Chondrocyte (in vitro differentiated cells): ENCODE data around the gene SDSL. TPM values are rescaled to one million over a fixed set of nuclear protein-coding genes. Genes with fewer than 3 reads are reported as not detected.

Experiments
- DNase-seq: peaks from one replicate; pipeline ENCODE4 v3.0.0; 2021; ENCODE audit warnings: mixed read lengths, low spot score
- H3K27ac Mint-ChIP-seq: one replicate; pipeline ENCODE4 v1.8.0; 2021; ENCODE audit warnings: mild to moderate bottlenecking, moderate library complexity, mixed read lengths; ENCODE audit not compliant: unreplicated experiment
- H3K27me3 Mint-ChIP-seq: 2 replicates; pipeline ENCODE4 v1.8.0; 2021; ENCODE audit warnings: low read depth, mixed read lengths
- H3K36me3 Mint-ChIP-seq: 2 replicates; pipeline ENCODE4 v1.8.0; 2021; ENCODE audit warnings: low read depth, mixed read lengths
- H3K4me1 Mint-ChIP-seq: 2 replicates; pipeline ENCODE4 v1.8.0; 2021; ENCODE audit warnings: low read depth, mild to moderate bottlenecking, mixed read lengths
- H3K4me3 Mint-ChIP-seq: one replicate; pipeline ENCODE4 v1.8.0; 2021; ENCODE audit warnings: mild to moderate bottlenecking, moderate library complexity, mixed read lengths; ENCODE audit not compliant: unreplicated experiment
- H3K9me3 Mint-ChIP-seq: 2 replicates; pipeline ENCODE4 v1.8.0; 2021; ENCODE audit warnings: low read depth, mixed read lengths
- CTCF ChIP-seq: fragments of 200-600 bp; sonication (generic); IDR thresholded peaks from 2 replicates; pipeline ENCODE4 v1.5.0; 2021; ENCODE audit warnings: antibody characterized with exemption, mild to moderate bottlenecking, moderate library complexity
- total RNA-seq: library from RNA; stranded (reverse); gene quantifications from 3 replicates; pipeline ENCODE4 v1.2.1, GENCODE V29; 2021

Gene SDSL
- total RNA-seq, 1 donor from 2014 or later: 8.4 TPM

- no peak for TF ChIP-seq CTCF
- Mint-ChIP-seq H3K4me1 (peaks cover 17% of the 10 kb centered on the region), H3K27ac (no peak overlapping the region), H3K27me3 (peaks cover 64% of the 10 kb centered on the region), H3K36me3 (no peaks in the 10 kb centered on the region), H3K9me3 (no peaks in the 10 kb centered on the region), H3K4me3 (no peak overlapping the region)
- no peak for DNase-seq
Observed at GRCh38 chr12:113459981-113460380, 37.8 kb downstream of the SDSL start.

- peak; percentile 3 for TF ChIP-seq CTCF
- peaks cover 67% of the 10 kb centered on the region for H3K27me3 Mint-ChIP-seq
- no peak overlapping the region for H3K4me3 Mint-ChIP-seq
- H3K27ac Mint-ChIP-seq: no peak overlapping the region
- peaks cover 20% of the 10 kb centered on the region for H3K4me1 Mint-ChIP-seq
- no peaks in the 10 kb centered on the region for H3K36me3 Mint-ChIP-seq
- H3K9me3 Mint-ChIP-seq: no peaks in the 10 kb centered on the region
- no peak for DNase-seq
Observed at GRCh38 chr12:113461666-113462065, 39.5 kb downstream of the SDSL start.

GRCh38 chr12:113462117-113462774, 40.1 kb downstream of the SDSL start:
- Mint-ChIP-seq H3K36me3 (no peaks in the 10 kb centered on the region), H3K9me3 (no peaks in the 10 kb centered on the region)
- DNase-seq: no peak

GRCh38 chr12:113462998-113463745, 41.0 kb downstream of the SDSL start:
- H3K27me3 Mint-ChIP-seq: peaks cover 59% of the 10 kb centered on the region
- peak overlapping the region; percentile 46 for H3K4me3 Mint-ChIP-seq
- DNase-seq: no peak
- H3K9me3 Mint-ChIP-seq: no peaks in the 10 kb centered on the region
- H3K36me3 Mint-ChIP-seq: no peaks in the 10 kb centered on the region
- no peak for TF ChIP-seq CTCF
- H3K4me1 Mint-ChIP-seq: peaks cover 26% of the 10 kb centered on the region
- H3K27ac Mint-ChIP-seq: no peak overlapping the region

More at GRCh38 chr12:113462117-113462774, 40.1 kb downstream of the SDSL start:
- Mint-ChIP-seq H3K4me1 (peaks cover 23% of the 10 kb centered on the region), H3K27ac (no peak overlapping the region), H3K27me3 (peaks cover 65% of the 10 kb centered on the region), H3K4me3 (peak overlapping the region; percentile 72)
- peak; percentile 85 for TF ChIP-seq CTCF

- no peaks in the 10 kb centered on the region for H3K36me3 Mint-ChIP-seq
- TF ChIP-seq CTCF: no peak
- no peaks in the 10 kb centered on the region for H3K9me3 Mint-ChIP-seq
- H3K4me3 Mint-ChIP-seq: peak overlapping the region; percentile 46
- peaks cover 26% of the 10 kb centered on the region for H3K4me1 Mint-ChIP-seq
- no peak overlapping the region for H3K27ac Mint-ChIP-seq
- DNase-seq: no peak
- H3K27me3 Mint-ChIP-seq: peaks cover 56% of the 10 kb centered on the region
Observed at GRCh38 chr12:113463746-113464451, 41.7 kb downstream of the SDSL start.
